HS-27A (cell line): ENCODE results near the gene FRMD4A.
"Not testable (repeated sequence)": the region's sequence is repeated elsewhere in the genome, so short reads cannot be mapped to it uniquely, and the experiment has no call there.

Source experiments
- DNase-seq: peaks from one replicate; pipeline ENCODE4 v3.0.0-alpha.2; 2012; ENCODE audit warnings: low read depth, missing footprints

FRMD4A gene

GRCh38 chr10:13882119-13882711, 448.5 kb downstream of the FRMD4A start:
- DNase-seq, result peak; percentile 90

- no peak for DNase-seq
Observed at GRCh38 chr10:13880760-13881159, 450.0 kb downstream of the FRMD4A start.

GRCh38 chr10:13877154-13877909, 453.4 kb downstream of the FRMD4A start:
- DNase-seq, result no peak

GRCh38 chr10:13873196-13873595, 457.5 kb downstream of the FRMD4A start:
- no peak for DNase-seq

GRCh38 chr10:13872411-13872810, 458.3 kb downstream of the FRMD4A start:
- no peak for DNase-seq

- DNase-seq, result no peak
Observed at GRCh38 chr10:13871776-13872175, 458.9 kb downstream of the FRMD4A start.

GRCh38 chr10:13871011-13871410, 459.7 kb downstream of the FRMD4A start:
- no peak for DNase-seq

DNA sequence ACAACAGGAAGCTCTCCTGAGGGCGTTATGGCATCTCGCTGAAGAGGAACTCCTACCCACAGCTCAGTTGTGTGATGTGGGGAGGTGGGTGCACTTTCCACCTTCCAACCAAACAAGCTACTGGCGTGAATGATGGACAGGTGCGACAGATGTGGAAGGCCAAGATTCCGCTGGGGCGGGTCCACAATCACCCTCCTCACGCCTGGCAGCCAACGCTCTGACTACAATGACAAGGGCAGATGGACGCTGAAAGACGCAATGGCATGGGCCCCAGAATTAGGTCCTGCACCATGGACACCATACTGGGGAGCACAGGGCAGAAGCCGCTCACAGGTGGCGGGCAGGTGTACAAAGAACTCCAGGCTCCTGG, 461.4 kb downstream of the FRMD4A start:
- DNase-seq, result no peak

GRCh38 chr10:13868528-13869294, 462.0 kb downstream of the FRMD4A start:
- no peak for DNase-seq

DNA sequence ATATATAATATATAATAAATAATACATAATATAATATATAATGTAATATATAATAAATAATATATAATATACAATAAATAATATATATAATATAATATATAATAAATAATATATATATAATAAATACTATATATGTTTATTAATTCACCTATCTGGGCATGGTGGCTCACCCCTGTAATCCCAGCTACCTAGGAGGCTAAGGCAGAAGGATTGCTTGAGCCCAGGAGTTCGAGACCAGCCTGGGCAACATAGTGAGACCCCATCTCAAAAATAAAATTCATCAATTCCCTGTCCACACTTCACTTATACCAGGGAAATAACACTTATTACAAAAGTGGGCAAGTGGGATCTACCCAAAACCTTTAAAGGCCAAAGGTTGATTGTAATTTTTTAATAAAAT, 462.9 kb downstream of the FRMD4A start:
- DNase-seq, result no peak

DNA sequence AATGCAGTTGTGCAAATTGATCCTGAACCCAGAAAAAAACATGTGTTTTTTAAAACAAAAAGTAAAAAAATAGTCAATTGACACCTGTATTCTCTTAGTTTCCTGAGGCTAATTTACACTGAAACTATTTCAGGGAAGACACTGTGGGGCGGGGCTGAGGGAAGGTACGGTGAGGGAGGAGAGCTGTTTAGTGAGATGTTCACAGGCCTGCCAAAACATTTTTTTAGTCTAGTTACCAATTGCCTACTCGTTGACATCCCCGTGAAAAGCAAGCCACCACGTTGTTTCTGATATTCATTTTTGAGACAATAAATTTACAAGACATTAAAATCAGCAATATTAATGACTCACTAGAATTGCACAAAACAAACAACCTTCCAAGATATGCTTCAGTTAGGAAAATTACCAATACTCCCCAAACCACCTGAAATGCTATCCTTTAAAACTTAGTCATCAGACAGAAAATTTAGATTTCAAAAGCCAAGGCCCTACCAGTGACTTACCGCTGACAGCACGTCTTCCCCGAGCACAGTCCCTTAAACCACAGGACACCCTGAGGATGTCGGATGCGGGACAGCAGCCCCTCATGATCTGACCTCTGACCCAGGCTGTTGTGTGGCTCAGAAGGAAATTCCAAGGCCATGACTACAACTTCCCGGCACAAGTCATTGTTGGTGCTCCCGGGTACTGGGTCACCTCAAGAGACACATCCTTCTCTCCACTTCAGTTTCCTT, 464.8 kb downstream of the FRMD4A start:
- peak; percentile 61 for DNase-seq

- not testable (repeated sequence) for DNase-seq
Observed at GRCh38 chr10:13865220-13865619, 465.5 kb downstream of the FRMD4A start.

DNA sequence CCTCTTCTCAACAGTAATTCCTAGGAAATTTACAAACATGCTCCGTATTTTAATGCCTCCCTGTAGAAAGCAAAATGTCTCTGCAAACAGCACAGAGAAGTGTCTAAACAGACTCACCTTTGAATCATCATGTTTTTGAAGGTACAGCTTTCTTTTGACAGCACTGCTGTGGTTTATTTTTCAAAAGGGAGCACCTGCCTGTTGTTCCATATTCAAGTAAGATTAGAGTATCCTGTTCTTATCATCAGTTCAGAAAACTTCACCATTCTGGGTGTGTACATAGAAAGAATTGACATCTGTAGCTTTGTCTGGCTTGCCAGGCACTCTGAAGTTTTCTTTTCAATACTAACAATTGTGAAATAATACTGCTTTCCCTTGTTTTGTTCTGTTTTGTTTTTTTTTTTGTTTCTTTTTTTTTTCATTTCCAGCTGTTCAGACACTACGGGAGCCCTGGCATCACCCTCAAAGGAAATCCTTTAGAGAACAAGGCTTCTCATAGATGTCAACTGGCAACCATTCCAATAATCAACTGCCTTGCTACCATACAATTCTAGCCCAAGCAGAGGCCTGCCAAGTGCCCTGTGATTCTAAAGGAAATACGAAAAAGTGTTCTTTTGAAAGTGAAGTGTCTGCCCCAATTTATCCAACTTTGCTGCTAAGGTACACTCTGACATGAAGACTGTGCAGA, 468.0 kb downstream of the FRMD4A start:
- DNase-seq, result no peak

DNA sequence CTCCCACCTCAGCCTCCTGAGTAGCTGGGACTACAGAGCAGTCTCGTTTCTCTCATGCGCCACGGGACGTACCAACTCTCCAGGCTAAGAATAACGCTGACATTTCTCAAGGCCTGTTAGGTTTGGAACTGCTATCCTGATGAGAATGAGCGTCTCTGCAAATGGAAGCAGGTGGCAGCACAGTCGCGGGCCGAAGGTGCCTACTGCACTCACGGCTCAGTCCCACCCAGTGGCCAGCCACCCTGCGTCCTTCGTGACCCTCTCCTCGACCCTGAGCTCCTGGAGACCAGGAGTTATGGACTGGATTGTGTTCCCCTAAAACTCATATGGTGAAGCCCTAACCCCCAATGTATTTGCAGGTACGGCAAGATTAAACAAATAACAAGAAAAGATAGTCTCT, 469.8 kb downstream of the FRMD4A start:
- no peak for DNase-seq

DNA sequence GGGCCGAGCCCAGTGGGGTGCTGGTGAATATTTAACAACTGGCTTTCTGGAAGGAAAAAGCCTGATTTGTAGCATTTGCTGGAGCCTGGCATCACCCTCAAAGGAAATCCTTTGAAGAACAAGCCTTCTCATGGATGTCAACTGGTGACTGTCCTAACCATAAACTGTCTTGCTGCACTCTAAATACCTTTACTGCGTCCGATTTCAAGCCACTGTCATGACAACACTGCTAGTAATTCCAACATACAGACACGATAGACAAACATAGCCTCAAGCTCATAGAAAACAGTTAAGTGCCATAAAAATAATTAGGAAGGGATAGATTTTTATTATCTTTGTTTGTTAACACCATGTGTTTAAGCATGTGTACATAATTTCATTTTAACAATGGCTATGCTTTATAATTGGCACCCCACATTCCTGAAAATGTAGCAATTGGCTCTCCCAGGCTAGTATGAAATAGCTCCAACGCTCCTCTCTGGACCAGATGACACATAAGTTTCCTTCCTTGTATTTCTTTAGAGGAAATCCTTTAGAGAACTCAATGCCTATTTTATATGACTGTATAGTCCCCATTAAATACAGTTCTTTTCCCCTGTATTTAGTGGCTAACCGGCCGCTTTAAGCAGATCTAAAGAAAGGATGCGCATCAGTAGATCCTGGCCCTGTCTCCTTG, 470.6 kb downstream of the FRMD4A start:
- DNase-seq, result no peak

DNA sequence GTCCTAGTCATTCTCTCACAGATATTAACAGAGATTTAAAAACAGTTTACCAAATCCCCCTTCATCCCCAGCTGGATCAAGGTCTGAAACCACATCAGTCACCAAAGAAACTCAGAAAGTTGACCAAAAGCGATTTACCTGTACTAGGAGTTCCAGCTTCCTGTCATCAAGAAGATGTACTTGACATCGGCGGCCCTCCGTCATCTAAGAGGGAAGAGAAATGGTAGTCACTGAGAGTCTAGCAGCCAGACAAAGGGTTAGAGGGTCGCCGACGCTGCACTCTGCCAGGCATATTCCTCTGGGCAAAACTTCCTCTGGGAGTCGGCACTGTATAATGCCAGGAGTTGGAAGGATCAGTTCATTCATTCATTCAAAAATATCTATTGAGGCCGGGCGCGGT, 472.0 kb downstream of the FRMD4A start:
- no peak for DNase-seq

GRCh38 chr10:13857451-13857850, 473.3 kb downstream of the FRMD4A start:
- no peak for DNase-seq

DNA sequence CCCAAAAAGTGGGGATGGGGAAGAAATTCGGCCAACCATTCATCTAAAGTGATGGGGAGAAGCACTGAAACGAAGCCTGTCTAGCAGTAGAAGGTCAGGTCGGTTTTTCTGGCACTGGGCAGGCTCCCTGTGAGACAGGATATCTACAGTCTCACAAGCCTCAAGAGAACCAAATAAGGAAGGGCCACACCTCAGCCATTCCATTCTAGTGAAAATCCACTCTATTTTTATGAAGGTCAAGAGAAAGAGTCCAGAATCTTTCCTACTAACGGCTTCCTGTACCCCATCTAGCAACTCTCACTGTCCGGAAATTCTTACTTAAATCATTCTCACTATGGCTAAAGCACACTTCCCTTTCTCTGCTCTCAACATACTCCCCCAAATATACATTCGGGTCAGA, 476.9 kb downstream of the FRMD4A start:
- DNase-seq, result no peak

DNA sequence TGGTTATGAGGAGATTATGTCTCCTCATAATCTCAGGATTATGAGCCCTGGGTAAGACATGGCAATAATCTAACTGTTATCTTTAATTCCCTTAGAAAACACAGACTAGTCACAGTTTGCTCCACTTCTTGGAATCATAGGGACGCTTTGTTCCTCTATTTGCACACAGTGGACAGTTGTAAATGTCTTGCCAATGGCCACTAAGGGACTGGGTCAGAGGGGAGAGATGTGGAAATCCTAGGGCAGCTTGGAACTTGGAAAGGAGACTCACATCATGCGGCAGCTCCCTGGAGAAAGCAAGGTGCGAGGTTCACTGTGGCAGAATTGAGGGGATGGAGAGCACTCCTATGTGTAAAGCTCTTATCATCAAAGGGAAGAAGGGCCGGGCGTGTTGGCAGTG, 477.9 kb downstream of the FRMD4A start:
- DNase-seq, result no peak

GRCh38 chr10:13851906-13852305, 478.8 kb downstream of the FRMD4A start:
- DNase-seq, result no peak
